ACHN (cell line): Measurements from ENCODE around the gene LY6G6F.

Experiments used
- DNase-seq: peaks from one replicate; pipeline ENCODE4 v3.0.0-alpha.2; 2015
- in situ Hi-C: cut with HindIII; loops from 2 replicates; pipeline ENCODE4 v1.10.0; 2017; ENCODE audit warnings: low sequenced_read_pairs, low pct_ligation_motif_present, low pct_unique_long_range_greater_than_20kb

Gene LY6G6F

GRCh38 chr6:31718265-31718664, 11.6 kb downstream of the LY6G6F start:
- in situ Hi-C loops: no loop called here
- no peak for DNase-seq

DNA sequence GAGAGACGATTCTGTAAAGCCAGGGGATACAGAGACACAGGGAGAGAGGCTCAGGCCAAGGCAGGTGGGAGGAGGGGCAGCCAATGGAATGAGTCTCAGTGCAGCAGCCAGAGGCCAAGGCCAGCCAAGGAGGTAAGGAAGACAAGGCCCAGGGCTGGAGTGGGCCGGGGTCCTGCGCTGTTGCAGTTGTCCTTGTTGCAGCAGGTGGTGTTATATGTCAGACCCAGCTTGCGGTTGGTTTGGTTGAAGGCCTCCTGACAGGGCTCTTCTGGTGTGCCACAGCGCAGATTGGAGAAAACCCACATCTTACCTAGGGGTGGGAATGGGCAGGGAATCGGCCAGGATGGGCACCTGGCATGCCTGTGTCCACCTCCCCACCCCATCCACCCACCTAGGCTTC, 12.3 kb downstream of the LY6G6F start:
- DNase-seq: no peak
- in situ Hi-C loops: no loop called here

- DNase-seq: no peak
- in situ Hi-C loops: no loop called here
Measured at GRCh38 chr6:31720196-31720770, 13.6 kb downstream of the LY6G6F start.

GRCh38 chr6:31721351-31722020, 14.8 kb downstream of the LY6G6F start, which contains the start of gene LY6G6C:
Gene LY6G6C, minus strand, starts transcription at chr6:31721746. Its CDS starts 67 bp downstream, at chr6:31721679.
- no peak for DNase-seq
- in situ Hi-C loops: no loop called here

GRCh38 chr6:31722173-31722572, 15.5 kb downstream of the LY6G6F start:
- in situ Hi-C loops: no loop called here
- no peak for DNase-seq

- no peak for DNase-seq
- in situ Hi-C loops: no loop called here
Measured at GRCh38 chr6:31723245-31723979, 16.7 kb downstream of the LY6G6F start, which contains the start of gene MPIG6B. Gene MPIG6B, plus strand, starts transcription at chr6:31723373. Its CDS starts 11 bp downstream, at chr6:31723384.

- in situ Hi-C loops: no loop called here
- DNase-seq: no peak
Measured at GRCh38 chr6:31723980-31724691, 17.5 kb downstream of the LY6G6F start.

- DNase-seq: no peak
- in situ Hi-C loops: no loop called here
Measured at GRCh38 chr6:31725502-31726350, 19.1 kb downstream of the LY6G6F start.

- no peak for DNase-seq
- in situ Hi-C loops: no loop called here
Measured at GRCh38 chr6:31727034-31727716, 20.5 kb downstream of the LY6G6F start.

- no peak for DNase-seq
- in situ Hi-C loops: no loop called here
Measured at GRCh38 chr6:31727717-31728671, 21.3 kb downstream of the LY6G6F start.

DNA sequence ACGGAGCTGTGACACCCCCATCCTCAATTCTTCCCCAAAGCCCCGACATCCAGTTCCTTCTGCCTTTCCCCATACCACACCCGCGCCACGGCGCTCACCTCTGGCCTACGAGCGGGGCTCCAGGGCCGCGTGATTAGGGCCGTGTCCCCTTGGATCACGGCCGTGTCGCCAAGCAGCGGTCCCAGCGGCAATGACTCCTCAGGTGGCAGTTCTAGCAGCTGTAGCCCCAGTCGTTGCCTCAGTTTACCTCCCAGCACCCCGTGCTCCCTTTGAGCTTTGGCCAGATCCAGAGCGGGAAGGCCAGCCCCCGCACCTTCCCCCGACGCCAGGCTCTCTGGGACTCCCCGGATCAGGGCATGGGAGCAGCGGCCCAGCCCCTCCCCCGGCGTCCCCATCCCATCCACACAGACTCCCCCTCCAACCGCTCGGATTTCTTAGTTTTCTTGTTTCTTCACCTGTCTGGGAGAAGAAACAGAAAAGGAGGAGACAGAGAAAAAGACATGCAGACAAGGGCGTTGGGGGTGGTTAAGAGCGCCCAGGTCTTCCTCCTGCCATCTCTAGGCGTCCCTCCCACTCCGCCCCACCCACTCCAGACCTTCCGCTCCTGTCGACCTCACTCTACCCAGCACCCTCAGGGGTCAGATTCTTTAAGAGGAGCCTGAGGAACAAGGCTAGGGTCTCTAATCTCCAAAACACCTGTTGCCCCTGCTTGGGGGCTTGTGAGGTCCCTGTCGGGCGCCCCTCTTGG, 22.3 kb downstream of the LY6G6F start, which contains the start of gene DDAH2:
Gene DDAH2, minus strand, starts transcription at position 533 of the 748 bp plus-strand sequence. Its CDS starts 138 bp downstream, at position 395.
- in situ Hi-C loops: no loop called here
- DNase-seq: no peak

GRCh38 chr6:31729515-31729978, 22.9 kb downstream of the LY6G6F start:
- in situ Hi-C loops: no loop called here
- DNase-seq: peak; percentile 85

DNA sequence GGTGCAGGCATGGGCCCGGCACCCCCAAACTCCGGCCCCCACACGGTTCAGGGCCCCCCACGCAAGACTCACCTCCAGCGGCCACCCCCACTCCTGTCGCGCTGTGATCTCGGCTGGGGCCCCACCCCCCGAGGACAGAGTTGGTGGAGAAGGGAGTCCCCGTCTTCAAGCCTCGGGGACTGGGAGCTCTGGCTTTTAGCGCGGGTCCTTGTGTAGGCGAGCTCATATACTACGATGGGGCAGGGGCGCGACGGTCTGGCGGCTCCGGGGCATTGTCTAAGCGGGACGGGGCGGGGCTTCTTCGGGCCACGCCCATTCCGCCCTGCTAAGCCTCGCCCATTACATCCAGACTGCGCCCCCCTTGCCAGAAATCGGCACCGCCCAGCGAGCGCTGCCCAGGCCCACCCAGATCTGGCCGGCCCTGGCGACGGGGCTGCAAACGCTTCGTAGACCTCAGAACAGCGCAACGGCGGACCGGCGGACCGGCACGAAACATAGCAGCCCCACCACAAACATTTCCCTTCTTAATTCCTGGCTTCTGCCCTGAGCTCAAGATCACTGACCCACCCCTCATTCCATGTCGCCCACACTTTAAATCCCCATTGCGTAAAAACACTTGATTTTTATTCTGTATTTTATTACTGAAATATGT, 23.4 kb downstream of the LY6G6F start:
- peak; percentile 79 for DNase-seq
- in situ Hi-C loops: no loop called here

DNA sequence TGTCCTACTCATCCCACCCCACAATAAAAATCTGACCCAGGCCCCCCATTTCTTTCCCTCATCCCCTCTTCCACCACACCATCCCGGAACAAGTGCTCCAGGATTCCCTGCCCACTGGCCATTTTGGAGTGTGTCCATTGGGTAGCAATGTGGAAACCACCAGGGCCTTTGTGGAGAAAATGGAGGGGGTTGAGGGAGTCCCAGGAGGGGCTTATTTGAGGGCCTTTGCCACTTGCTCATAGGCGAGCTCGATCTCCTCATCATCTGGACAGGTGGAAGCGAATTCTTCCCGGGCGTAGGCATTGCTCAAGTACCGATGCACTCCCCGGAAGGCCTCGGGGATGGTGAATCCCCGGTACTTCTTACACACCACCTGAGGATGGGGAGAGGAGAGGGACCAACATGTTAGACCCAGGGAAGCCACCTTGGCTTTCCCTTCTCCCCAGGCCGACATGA, 24.0 kb downstream of the LY6G6F start:
- DNase-seq: no peak
- in situ Hi-C loops: no loop called here

DNA sequence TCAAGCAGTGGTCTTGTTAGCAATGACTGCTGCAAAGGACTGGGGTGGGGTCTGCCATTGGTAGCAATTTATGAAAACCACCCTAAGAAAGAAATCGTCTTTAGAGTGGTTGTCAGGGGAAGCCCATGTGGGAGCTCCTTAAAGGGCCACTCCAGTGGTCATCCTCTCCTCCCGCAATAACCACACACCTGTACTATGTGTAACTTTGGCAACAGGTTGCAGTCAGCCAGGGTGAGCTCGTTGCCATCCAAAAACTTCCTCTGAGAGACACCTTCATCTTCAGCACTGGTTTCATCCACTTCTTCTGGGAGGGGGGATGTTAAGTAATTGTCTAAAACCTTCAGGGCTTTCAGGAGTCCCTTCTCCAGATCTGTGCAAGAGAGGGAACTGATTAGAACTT, 25.4 kb downstream of the LY6G6F start:
- in situ Hi-C loops: no loop called here
- no peak for DNase-seq
